GM18870 (cell line): ENCODE results near the gene CXXC5.
"Not testable (repeated sequence)": the region's sequence is repeated elsewhere in the genome, so short reads cannot be mapped to it uniquely, and the experiment has no call there.

ENCODE experiments used
- ATAC-seq: cut with Tn5 transposase; IDR thresholded peaks from one replicate; pipeline ENCODE4 v1.9.1; 2021; ENCODE audit warnings: moderate library complexity; ENCODE audit not compliant: unreplicated experiment

Gene CXXC5

GRCh38 chr5:139708877-139709581, 60.9 kb downstream of the CXXC5 start:
- ATAC-seq, result no peak

DNA sequence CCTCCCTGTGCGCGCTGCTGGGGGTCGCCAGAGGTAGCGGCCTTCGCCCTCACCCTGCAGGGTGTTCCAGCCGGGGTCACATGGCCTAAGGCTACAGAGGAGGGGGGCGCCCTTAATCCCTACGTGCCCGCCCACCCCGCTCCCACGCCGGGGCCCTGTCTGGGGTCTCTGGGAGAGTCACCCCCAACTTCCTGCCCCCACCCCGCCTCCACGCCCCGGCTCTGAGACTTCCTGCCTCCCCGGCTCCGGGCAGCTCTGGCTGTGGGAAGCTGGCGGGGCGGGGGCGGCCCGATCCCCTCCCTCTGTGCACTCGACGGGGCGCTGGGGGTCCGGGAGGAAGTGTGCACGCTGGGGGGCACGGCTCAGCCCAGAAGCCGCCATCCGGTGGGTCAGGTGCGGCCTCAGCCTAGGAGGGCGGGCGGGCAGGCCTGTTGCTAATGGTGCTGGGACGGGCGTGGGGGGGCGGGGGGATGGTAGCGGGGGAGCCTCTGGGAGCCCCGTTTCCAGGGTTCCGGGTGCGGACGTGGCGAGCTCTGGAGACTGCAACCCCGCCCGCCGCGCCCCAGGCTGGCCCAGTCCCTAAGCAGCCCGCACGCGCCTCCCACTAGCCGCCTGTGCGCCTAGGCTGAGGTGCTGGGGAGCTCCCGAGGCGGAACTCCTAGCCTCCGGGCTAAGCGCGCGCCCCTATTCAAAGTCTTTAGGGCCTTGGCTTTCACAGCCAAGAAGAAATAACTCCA, 61.6 kb downstream of the CXXC5 start:
- no peak for ATAC-seq

GRCh38 chr5:139710319-139711066, 62.3 kb downstream of the CXXC5 start:
- ATAC-seq, result no peak

DNA sequence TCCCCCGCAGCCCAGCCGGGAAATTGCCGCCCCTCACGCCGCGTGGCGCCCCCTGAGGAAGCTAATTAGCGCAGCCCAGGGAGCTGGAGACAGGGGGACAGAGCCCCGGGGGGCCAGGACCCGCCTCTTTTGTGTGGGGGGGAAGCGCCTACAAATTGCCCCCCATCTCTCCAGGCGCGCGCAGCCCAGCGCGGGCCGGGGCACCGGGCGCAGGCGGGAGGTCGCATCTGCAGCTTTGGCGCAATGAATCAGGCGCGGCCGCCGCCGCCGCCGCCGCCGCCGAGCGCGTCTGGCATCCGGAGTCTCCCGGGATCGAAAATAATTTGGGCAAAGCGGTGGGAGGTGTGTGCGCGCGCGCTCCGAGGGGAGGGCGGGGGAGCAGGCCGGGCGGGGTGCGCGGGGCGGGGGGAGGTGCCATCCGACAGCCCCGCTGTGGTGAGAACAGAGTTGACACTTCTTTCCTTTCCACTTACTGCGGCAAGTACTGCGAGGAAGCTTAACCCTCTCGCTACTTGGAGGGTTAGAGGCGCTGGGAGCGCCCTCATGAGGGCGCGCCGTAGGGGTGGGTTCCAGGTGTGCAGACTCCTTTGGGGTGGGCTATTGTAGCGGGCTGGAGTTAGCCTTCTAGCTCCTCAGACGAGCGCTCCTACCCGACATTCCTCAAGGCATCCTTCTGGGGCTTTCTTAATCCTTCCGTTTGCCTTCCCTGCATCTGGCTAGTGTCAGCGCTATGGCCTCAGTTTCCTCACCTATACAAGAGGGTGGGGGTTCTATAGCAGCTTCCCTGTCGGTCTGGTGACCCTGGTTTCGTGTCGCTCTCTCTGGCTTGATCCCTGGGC, 63.1 kb downstream of the CXXC5 start:
- peak; percentile 58 for ATAC-seq

- no peak for ATAC-seq
Measured at GRCh38 chr5:139711906-139712224, 63.7 kb downstream of the CXXC5 start.

GRCh38 chr5:139712412-139712811, 64.3 kb downstream of the CXXC5 start:
- no peak for ATAC-seq

- not testable (repeated sequence) for ATAC-seq
Measured at GRCh38 chr5:139713898-139714297, 65.7 kb downstream of the CXXC5 start.

DNA sequence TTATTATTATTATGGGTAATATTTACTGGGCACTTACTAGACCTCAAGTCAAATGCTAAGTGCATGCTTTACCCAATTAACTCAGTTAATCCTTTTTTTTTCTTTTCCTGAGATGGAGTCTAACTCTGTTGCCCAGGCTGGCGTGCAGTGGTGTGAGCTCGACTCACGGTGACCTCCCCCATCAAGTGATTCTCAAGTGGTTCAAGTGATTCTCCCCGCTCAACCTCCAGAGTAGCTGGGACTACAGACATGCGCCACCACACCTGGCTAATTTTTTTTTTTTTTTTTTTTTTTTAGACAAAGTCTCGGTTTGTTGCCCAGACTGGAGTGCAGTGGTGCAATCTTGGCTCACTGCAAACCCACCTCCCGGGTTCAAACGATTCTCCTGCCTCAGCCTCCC, 69.1 kb downstream of the CXXC5 start:
- no peak for ATAC-seq

GRCh38 chr5:139718403-139718802, 70.3 kb downstream of the CXXC5 start:
- not testable (repeated sequence) for ATAC-seq

DNA sequence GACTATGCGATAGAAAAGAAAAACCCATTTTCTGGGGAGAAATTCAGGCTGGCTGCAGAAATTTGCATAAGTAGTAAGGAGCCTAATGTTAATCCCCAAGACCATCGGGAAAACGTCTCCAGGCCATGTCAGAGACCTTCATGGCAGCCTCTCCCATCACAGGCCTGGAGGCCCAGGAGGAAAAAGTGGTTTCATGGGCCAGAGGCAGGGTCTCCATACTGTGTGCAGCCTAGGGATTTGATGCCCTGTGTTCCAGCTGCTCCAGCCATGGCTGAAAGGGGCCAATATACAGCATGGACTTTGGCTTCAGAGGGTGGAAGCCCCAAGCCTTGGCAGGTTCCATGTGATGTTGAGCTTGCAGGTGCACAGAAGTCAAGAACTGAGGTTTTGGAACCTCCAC, 71.8 kb downstream of the CXXC5 start:
- not testable (repeated sequence) for ATAC-seq

GRCh38 chr5:139723986-139724587, 75.9 kb downstream of the CXXC5 start:
- ATAC-seq, result no peak

DNA sequence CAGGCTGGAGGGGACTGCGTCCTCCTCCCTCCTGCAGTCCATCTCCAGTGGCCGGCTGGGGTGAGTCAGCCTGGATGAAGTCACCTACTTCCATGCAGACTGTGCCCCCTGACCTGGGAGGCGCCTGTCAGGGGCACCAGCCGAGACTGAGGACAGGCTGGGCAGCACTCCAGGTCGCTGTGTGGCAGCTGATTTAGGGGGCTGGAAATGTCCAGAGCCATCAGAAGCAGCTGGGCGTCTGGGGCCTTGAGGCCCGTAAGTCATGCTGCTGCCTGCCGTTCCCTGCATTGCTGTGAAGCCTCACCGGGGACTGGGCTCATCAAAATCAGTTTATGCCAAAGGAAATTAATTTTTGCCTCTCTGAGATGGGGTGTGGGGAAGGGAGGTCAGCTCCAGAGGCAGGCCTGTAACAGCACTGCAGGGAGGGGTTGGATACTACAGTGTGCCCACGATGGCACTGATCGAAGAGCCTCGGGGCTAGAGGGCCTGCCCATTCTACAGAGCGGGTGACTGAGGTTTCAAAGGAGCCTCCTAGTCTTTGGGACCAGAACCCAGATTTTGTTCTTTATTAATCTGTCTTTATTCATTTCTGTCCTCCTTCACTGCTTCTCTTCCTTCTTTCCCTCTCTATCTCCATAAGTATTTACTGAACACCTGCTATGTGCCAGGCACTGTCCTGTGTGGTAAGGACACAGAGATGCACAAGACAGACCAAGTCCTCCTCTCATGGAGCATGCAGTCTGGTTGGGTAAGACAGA, 77.1 kb downstream of the CXXC5 start:
- no peak for ATAC-seq

DNA sequence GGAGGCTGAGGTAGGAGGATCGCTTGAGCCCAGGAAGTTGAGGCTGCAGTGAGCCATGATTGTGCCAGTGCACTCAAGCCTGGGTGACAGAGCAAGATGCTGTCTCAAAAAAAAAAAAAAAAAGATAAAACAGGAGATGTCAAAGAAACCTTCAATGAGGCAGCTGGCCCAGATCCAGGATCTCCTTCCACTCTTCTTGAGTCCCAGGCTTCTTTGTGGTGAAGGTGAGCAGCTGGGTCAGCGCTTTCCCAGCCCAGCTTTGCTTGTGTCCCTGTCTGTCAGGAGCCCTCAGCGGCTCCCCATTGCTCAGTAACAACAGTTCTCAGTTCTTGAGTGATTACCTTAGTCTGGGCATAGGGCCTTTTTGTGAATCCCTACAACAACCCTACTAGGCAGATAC, 78.1 kb downstream of the CXXC5 start:
- ATAC-seq, result no peak

- ATAC-seq, result not testable (repeated sequence)
Measured at GRCh38 chr5:139727615-139728014, 79.5 kb downstream of the CXXC5 start.

DNA sequence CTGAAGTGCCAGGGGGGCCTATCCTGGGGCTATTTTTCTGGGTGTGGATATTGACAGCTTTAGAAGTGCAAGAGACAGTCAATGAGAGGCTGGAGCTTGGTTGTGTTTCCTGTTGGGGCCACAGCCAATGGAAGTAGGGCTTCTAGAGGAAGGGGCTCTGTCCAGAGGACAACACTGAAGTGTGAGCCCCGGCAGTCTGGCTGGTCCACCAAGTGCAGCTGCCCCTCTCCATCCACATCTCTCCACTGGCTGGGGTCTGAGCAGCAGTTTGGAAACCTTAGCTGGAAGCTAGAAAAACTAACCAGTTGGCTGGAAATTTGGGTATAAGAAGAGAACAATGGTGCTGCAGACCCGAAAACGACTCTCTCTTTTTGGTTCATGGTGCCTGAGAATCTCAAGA, 83.1 kb downstream of the CXXC5 start:
- no peak for ATAC-seq

- ATAC-seq, result no peak
Measured at GRCh38 chr5:139732019-139732418, 83.9 kb downstream of the CXXC5 start.

- no peak for ATAC-seq
Measured at GRCh38 chr5:139733010-139733688, 85.0 kb downstream of the CXXC5 start.
